Upper lobe of left lung (tissue), 6 donors: ENCODE measurements around the gene ACAP2. TPM values are rescaled to one million over a fixed set of nuclear protein-coding genes. Genes with fewer than 3 reads are reported as not detected.

ENCODE experiments used
- ATAC-seq, 2 donors: fragments of 200-7000 bp; cut with Tn5 transposase; one replicate each; pipeline ENCODE4 v1.9.1; 2022; ENCODE audit warnings: mild to moderate bottlenecking in 2 of 2, moderate library complexity in 2 of 2; ENCODE audit not compliant: low FRiP score in 2 of 2
- DNase-seq, 2 donors: peaks; one replicate each; pipeline ENCODE4 v3.0.0-alpha.2; 2019 to 2020
- H3K27ac ChIP-seq, 4 donors: fragments of 200-600 bp; sonication (generic); one replicate each; pipeline ENCODE4 v1.5.1; 2016 to 2019
- H3K27me3 ChIP-seq, 4 donors: fragments of 200-600 bp; sonication (generic); one replicate each; pipeline ENCODE4 v1.5.1; 2017 to 2019
- H3K36me3 ChIP-seq, 4 donors: fragments of 200-600 bp; sonication (generic); one replicate each; pipeline ENCODE4 v1.5.1; 2016 to 2019
- H3K4me1 ChIP-seq, 4 donors: fragments of 200-600 bp; sonication (generic); one replicate each; pipeline ENCODE4 v1.5.1; 2018 to 2019
- H3K4me3 ChIP-seq, 4 donors: fragments of 200-600 bp; sonication (generic); one replicate each; pipeline ENCODE4 v1.5.1; 2017 to 2019; ENCODE audit warnings: mild to moderate bottlenecking in 2 of 4, moderate library complexity in 1 of 4
- H3K9me3 ChIP-seq, 4 donors: fragments of 200-600 bp; sonication (generic); one replicate each; pipeline ENCODE4 v1.5.1; 2018 to 2019
- EP300 ChIP-seq, 4 donors: sonication (generic); formaldehyde crosslinking; IDR thresholded peaks; one replicate each; pipeline ENCODE4 v1.5.1; 2017; ENCODE audit warnings: antibody characterized with exemption in 4 of 4, control low read depth in 2 of 4
- POLR2A ChIP-seq, 4 donors: fragments of 450-650 bp; IDR thresholded peaks; one replicate each; pipeline ENCODE4 v1.5.1; 2016 to 2017; ENCODE audit warnings: antibody characterized with exemption in 4 of 4, mild to moderate bottlenecking in 2 of 4
- POLR2AphosphoS5 ChIP-seq, 2 donors: sonication (generic); formaldehyde crosslinking; IDR thresholded peaks; one replicate each; pipeline ENCODE4 v1.5.1; 2017; ENCODE audit warnings: antibody characterized with exemption in 2 of 2
- WGBS, 2 donors: methylation state at CpG; one replicate each; pipeline ENCODE4 v1.1.5; 2017 to 2018; 5-methylcytosine and 5-hydroxymethylcytosine counted together
- total RNA-seq, 6 donors: library from RNA; depleted of rRNA in 4 of 6; stranded (reverse); fragments of >200 nt in 4 of 6; gene quantifications; one replicate each; pipeline versions ENCODE4 v1.1.0 to v1.2.1, GENCODE V29; 2016 to 2021
- TF ChIP-seq, protein P1 (sequence below), 6 experiments: fragments of 450-650 bp in 4 of 6; fragments of 200-600 bp in 2 of 6; sonication (generic) in 2 of 6; IDR thresholded peaks; one replicate each; pipeline ENCODE4 v1.5.1; 2016 to 2019; ENCODE audit warnings: antibody characterized with exemption in 6 of 6
- donor health status: DM: no; HTN: no; CAD: no; lungs with moderate emphysema.
- donor health status: DM: no; HTN: yes; CAD: no; lungs with severe emphysema.

Gene ACAP2
- total RNA-seq, 6 donors from 2014 or later, result 30.6 to 75.2 (median 52.3) TPM

DNA sequence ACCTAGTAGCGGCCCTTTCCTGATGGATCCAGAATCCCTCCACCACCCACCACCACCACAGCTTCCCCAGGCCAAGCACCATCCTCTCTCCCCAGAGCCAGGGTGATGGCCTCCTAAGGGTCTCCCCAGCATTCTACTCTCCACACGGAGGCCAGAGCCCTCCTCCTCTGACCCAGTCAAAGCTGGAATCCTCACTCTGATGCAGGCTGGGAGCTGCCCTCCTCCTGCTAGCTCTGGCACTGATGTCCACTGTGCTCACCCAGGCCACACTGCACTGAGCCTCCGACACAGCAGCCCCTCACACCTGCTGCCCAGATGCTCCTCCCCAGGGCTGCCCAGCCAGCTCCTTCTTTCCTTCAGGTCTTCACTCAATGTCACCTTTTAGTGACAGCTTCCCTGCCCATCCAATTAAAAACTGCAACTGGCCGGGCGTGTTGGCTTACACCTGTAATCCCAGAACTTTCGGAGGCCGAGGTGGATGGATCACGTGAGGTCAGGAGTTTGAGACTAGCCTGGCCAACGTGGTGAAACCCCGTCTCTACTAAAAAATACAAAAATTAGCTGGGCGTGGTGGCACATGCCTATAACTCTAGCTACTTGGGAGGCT is 192.9 kb downstream of the ACAP2 start:
- TF ChIP-seq, protein P1, sequence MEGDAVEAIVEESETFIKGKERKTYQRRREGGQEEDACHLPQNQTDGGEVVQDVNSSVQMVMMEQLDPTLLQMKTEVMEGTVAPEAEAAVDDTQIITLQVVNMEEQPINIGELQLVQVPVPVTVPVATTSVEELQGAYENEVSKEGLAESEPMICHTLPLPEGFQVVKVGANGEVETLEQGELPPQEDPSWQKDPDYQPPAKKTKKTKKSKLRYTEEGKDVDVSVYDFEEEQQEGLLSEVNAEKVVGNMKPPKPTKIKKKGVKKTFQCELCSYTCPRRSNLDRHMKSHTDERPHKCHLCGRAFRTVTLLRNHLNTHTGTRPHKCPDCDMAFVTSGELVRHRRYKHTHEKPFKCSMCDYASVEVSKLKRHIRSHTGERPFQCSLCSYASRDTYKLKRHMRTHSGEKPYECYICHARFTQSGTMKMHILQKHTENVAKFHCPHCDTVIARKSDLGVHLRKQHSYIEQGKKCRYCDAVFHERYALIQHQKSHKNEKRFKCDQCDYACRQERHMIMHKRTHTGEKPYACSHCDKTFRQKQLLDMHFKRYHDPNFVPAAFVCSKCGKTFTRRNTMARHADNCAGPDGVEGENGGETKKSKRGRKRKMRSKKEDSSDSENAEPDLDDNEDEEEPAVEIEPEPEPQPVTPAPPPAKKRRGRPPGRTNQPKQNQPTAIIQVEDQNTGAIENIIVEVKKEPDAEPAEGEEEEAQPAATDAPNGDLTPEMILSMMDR (IDR thresholded peaks at IDR 0.05), result no peak
- no peak for TF ChIP-seq POLR2A (IDR thresholded peaks at IDR 0.05)
- no peak for TF ChIP-seq POLR2AphosphoS5 (IDR thresholded peaks at IDR 0.05)
- no peak for TF ChIP-seq EP300 (IDR thresholded peaks at IDR 0.05)
- Histone ChIP-seq H3K27ac (no peak overlapping the region), H3K36me3 (no peaks in the 10 kb centered on the region), H3K4me3 (no peak overlapping the region), H3K4me1 (no peaks in the 10 kb centered on the region), H3K9me3 (no peaks in the 10 kb centered on the region), H3K27me3 (no peaks in the 10 kb centered on the region)
- WGBS, 2 donors, result 88 to 91% methylated on average over 11 of the region's 11 CpGs
- DNase-seq (peak in 1 of 2 donors; percentile 15), ATAC-seq (no peak)

DNA sequence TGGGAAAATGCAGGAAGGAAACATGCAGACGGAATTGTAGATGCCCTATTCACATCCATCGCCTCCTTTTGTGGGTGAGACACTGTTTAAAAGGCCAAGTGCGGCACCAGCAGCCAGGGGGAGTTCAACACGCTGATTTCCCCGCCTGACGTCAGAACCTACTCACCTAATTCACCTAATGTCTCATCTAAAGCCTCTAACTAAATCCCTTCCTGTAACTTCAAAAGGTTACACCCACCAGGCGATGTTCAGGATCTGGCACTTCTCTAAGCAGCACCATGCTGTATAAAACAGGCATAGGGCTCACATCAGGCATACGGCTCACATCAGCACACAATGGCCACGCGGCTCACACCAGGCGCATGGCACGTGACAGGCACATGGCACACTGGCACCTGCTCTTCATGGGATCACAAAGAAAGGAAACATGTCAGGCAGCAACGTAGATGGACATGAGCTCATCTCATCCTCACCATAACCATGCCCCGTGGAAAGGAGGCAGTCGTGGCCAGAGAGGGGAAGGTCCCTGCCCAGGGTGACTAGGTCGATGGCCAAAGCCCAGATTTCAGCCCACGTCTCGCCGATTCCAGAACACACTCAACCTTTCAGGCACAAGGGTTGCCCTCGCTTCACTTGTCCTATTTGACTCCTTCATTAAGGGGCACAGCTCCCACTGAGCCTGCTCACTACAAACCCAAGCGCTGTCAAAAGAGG is 193.6 kb downstream of the ACAP2 start:
- ATAC-seq (no peak), DNase-seq (peak in 1 of 2 donors; percentile 17)
- Histone ChIP-seq H3K4me3 (no peak overlapping the region), H3K27ac (no peak overlapping the region), H3K9me3 (no peaks in the 10 kb centered on the region), H3K36me3 (no peaks in the 10 kb centered on the region), H3K4me1 (no peaks in the 10 kb centered on the region), H3K27me3 (no peaks in the 10 kb centered on the region)
- TF ChIP-seq POLR2AphosphoS5 (IDR thresholded peaks at IDR 0.05), result no peak
- TF ChIP-seq EP300 (IDR thresholded peaks at IDR 0.05), result no peak
- TF ChIP-seq, protein P1 (IDR thresholded peaks at IDR 0.05), result no peak
- TF ChIP-seq POLR2A (IDR thresholded peaks at IDR 0.05), result no peak
- 93 to 94% methylated on average over 21 of the region's 21 CpGs for WGBS, 2 donors

DNA sequence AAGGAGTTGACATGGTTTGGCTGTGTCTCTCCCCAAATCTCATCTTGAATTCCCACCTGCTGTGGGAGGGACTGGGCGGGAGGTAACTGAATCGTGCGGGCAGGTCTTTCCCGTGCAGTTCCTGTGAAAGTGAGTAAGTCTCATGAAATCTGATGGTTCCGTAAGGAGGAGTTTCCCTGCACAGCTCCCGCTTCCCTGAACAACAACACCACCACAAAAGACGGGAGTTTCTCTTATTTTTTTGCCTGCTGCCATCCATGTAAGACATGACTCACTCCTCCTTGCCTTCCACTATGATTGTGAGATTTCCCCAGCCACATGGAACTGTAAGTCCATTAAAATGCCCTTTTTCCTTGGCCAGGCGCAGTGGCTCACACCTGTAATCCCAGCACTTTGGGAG is 194.5 kb downstream of the ACAP2 start:
- no peak for ATAC-seq
- Histone ChIP-seq H3K4me1 (no peaks in the 10 kb centered on the region), H3K27ac (no peak overlapping the region), H3K9me3 (no peaks in the 10 kb centered on the region), H3K4me3 (no peak overlapping the region), H3K27me3 (no peaks in the 10 kb centered on the region), H3K36me3 (no peaks in the 10 kb centered on the region)
- 98% methylated on average over 8 of the region's 8 CpGs for WGBS, 2 donors
- DNase-seq, result no peak
- no peak for TF ChIP-seq EP300 (IDR thresholded peaks at IDR 0.05)
- no peak for TF ChIP-seq POLR2A (IDR thresholded peaks at IDR 0.05)

DNA sequence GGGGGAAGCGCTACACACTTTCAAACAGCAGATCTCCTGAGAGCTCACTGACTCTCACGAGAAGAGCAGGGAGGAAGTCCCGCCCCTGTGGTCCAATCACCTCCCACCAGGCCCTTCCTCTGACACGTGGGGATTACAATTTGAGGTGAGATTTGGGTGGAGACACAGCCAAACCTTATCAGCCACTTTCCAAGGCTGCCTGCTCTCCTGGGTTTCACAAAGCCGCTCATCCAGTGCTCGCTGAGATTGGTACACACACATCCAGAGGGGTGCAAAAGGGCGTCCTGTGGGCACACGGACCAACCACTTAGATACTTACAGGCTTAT is 195.0 kb downstream of the ACAP2 start:
- Histone ChIP-seq H3K4me3 (no peak overlapping the region), H3K27ac (no peak overlapping the region), H3K27me3 (no peaks in the 10 kb centered on the region), H3K4me1 (no peaks in the 10 kb centered on the region), H3K36me3 (no peaks in the 10 kb centered on the region), H3K9me3 (no peaks in the 10 kb centered on the region)
- DNase-seq (peak in 1 of 2 donors; percentile 9), ATAC-seq (no peak)
- 75 to 77% methylated on average over 7 to 8 of the region's 8 CpGs for WGBS, 2 donors
- no peak for TF ChIP-seq POLR2AphosphoS5 (IDR thresholded peaks at IDR 0.05)
- TF ChIP-seq, protein P1 (IDR thresholded peaks at IDR 0.05), result no peak
- no peak for TF ChIP-seq EP300 (IDR thresholded peaks at IDR 0.05)
- no peak for TF ChIP-seq POLR2A (IDR thresholded peaks at IDR 0.05)

DNA sequence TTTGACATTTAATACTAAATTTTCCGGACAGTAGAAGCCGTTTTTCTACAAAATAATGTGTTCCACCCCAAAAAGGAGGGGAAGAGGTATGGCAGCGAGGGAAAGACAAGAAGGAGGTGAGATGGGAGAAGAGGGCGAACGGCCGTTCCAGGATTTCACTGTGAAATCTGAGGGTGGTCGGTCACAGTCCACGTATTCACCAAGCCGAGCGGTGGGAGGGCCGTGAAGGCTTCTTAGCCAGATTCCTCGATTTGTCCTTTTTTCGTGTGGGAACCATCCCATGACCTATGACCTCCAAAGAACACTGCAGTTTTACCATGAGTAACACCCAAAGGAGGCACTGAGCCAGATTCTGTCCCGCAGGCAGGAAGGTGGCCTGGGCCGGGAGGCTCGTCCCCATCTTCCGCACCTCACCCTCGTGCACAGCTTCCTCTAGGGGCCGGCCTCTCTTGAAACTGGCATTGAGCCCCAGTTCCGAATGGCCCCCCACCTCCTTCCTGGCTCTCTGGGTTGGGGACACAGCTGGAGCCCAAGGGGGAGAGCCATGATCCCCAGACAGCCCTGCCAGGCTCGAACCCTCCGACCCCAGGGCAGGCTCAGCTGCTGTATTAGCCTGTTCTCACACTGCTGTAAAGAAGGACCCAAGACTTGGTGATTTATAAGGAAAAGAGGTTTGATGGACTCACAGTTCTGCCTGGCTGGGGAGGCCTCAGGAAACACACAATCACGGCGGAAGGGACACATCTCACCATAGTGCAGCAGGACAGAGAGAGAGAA is 195.5 kb downstream of the ACAP2 start:
- TF ChIP-seq EP300 (IDR thresholded peaks at IDR 0.05), result no peak
- no peak for TF ChIP-seq POLR2A (IDR thresholded peaks at IDR 0.05)
- TF ChIP-seq, protein P1 (IDR thresholded peaks at IDR 0.05), result no peak
- Histone ChIP-seq H3K9me3 (no peaks in the 10 kb centered on the region), H3K27me3 (no peaks in the 10 kb centered on the region), H3K4me1 (no peaks in the 10 kb centered on the region), H3K4me3 (no peak overlapping the region), H3K27ac (no peak overlapping the region), H3K36me3 (no peaks in the 10 kb centered on the region)
- no peak for ATAC-seq
- 87 to 94% methylated on average over 21 to 24 of the region's 24 CpGs for WGBS, 2 donors
- DNase-seq, result peak; percentile 12 to 45
